Activated CD8-positive, alpha-beta memory T cell treated with anti-CD3 and anti-CD28 coated beads for 24 hours (primary cell): ENCODE data around the gene SELPLG.

Experiments
- DNase-seq: peaks from one replicate; pipeline ENCODE4 v3.0.0-alpha.2; 2020

Gene SELPLG

DNA sequence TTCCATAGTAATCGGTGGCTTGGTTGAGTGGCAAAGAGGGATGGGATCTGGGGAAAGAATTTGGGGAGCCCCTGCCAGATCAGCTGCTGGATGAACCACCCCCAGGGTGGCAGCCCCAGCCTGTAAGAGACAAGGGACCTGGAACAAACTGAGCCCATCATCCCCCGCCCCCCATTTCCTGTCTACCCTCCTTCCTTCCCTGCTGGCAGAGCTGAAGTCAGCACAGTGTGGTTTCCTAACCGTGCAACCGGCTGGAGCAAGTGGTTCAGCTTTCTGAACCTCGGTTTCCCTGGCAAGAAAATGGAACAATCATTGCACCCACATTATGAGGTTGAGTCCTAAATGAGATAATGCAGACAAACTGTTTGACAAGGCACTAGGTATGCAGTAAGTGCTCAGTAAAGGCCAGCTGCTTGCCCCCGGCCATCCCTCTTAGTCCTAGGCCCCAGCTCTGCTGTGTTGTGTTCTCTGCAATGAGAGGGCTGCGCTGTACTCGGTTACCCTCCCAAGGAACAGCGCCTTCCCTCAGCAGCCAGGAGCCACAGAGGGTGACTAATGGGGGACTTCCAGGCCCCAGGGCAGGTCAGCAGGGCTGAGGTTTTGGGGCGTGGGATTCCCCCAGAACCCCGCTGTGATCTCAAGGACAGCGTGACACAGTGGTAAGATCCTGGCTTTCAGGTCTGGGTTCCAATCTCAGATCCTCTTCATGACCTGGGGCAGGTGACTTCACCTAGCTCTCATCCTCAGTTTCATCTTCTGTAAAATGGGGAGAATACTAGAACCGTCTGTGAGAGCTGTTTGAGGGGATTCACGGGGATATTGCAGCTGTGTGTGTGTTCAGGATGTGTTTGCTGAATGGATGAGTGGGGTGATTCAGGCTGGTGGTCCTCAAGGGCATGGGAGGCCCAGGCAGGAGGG, 16.5 kb downstream of the SELPLG start:
- peak; percentile 87 for DNase-seq

DNA sequence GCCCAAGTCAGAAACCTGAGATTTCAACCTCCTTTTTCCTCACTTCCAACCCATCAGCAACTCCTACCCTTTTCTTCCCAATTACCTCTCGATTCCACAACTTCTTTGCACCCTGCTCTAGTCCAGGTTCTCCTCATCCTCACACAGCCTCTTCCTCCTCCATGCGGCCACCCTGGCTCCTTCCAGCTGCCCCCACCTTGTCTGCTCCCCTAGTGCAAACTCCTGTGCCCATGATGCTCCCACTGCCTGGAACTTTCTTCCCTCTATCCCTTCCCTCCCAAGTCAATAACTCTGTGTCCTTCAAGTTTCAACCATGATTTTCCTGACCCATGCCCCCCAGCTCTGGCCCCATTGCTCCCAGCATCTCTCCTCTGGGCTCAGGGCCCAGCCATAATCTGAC, 17.3 kb downstream of the SELPLG start:
- no peak for DNase-seq

DNA sequence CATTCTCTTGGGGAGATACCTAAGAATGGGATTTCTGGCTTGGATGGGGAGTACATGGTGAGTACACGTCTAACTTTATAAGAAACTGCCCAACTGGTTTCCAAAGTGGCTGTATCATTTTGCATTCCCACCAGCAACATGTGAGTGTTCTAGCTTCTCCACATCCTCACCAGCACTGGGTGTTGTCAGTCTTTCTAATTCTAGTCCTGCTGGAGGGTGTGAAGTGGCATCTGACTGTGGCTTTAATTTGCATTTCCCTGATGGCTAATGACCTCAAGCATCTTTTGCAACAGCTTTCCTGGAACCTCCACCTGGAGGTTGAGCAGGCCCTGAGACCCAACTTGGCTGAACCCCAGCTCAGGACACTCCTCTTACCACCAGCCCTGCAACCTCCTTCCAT, 17.8 kb downstream of the SELPLG start:
- DNase-seq = no peak

DNA sequence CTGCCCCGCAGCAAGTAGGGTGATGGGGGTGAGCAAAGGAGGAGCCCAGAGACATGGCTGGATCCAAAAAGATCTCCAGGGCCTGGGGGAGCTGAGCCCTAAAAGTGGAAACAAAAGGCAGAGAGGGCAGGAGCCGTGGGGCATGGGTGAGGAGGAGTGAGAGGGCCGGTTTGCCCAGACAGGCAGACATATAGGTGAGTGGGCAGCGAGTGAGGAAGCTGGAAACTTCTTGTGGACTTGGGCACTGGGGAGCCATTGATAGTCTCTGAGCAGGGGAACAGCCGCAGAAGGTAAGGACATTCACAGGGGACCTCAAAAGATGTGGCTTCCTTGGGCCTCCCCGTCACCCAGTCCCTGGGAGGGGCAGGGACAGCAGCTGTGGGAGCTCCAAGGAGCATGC, 19.1 kb downstream of the SELPLG start:
- no peak for DNase-seq

DNA sequence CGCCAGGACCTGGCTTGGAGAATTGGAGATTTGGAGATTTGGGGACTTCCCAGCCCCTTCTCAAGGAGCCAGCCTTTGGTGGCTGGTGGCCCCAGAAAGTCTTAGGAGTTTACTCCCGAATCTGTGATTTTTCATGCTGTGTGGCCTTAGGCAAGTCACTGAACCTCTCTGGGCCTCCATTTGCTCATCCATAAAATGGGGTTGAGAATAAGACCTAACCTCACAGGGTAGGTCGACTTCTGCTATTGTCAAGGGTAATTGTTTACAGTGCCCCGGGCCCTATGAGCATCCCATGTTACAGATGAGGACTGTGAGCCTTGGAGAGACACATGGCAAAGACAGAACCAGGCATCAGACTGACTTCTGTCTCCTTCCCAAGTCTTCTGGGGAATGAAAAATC, 19.7 kb downstream of the SELPLG start:
- DNase-seq = no peak

DNA sequence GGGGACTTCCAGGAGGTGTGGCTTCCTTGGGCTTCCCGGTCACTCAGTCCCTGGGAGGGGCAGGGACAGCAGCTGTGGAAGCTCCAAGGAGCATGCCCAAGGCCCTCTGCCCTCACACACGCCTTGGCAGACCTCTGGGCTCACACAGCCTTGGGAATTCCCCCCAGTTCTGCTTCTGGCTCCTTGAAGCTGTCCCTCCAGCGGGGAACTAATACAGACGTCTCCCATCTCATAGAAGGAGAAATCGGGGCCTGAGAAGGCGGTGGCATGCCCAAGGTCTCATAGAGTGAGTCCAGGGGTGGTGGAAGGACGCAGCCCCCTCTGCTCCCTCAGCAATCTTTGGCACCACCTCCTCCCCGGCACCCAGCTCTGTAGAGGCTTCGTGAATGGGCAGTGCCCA, 20.1 kb downstream of the SELPLG start:
- no peak for DNase-seq

DNA sequence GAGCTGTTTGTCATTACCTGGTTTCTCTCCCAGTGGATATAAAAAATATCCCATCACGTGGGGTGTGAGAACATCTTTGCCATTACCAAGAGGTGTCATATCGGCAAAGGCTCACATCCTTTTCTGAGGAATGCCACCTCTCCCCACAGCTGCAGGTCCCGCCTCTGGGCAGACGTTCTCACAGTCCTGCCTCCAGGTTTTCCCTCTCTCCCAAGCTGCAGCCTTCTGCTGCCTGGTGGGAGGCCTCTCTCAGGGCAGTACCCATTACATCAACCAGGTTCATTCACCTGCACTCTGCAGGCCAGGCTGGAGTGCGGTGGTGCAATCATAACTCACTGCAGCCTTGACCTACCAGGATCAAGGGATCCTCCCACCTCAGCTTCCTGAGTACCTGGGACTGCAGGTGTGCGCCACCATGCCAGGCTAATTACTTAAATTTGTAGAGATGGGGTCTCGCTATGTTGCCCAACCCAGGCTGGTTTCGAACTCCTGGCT, 20.9 kb downstream of the SELPLG start:
- DNase-seq = no peak

DNA sequence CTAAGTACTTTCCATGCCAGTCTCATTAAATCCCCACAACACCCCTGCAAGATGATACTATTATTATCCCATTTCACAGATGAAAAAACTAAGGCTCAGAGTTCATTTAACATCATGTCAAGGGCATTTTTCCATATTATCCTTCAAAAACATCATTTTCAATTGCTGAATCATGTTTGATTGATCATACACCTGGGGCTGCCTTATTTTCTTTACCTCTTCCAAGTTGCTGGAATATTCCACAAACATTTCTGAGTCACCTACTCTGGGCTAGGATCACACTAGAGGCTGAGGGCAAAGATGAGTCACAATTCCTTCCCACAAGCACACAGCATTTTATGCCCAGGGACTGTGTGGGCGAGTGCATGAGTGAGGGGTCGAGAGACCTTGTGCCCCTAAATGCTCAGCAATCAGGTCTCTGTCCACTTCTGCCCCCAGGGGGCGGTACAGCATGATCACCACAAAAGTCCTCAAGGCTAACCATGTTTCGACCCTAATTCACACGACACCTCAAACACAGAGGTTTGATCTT, 21.7 kb downstream of the SELPLG start:
- peak; percentile 85 for DNase-seq

DNA sequence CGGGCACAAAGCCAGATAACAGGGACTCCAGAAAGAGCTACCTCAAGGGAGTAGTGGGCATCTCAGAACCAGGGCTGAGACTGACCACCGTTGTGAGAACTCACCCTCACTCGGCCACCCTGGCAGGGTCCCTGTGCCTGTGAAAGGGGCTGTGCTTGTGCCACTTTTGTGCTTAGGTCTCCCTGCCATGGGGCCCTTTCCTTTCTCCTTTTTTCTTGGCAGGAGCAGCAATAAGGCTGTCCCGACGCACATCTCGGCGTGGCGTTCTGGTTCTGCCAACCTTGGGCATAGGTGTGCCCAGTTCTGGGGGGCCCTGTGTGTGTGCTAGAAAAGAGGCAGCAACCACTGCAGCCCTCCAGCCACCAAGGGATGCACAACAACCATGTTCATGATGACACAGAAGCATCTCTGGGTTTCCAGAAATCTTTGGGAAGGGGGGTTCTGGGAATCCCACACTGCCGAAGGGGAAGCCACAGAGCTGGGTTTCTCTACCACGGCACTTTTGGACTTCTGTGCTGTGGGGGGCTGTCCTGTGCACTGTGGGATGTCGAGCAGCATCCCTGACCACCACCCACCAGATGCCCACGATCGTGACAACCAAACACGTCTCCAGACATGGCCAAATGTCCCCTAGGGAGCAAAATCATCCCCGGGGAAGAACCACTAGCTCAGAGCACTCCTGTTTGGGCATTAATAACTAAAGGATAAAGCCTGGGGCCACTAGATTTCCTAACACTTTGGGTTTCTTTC, 22.7 kb downstream of the SELPLG start:
- DNase-seq = no peak

DNA sequence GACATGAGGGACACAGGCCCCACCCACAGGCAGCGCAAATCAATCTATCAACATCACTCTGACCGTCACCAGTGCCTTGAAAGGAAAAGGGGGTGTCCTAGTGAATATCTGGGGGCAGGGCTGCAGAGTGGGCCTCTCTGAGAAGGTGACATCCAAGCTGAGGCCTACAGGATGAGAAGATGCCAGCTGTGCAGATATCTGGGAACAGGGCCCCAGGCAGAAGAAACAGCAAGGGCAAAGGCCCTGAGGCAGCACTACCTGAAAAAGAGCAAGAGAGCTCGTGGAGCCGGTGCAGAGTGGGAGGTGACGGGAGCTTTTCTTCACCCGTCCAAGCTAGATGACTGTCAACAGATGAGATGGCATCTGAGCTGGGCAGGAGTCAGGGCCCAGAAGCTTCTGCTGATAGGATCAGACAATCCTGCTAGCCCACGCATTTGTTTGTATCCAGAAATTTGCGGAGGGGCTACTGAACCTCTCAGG, 23.3 kb downstream of the SELPLG start:
- no peak for DNase-seq

DNA sequence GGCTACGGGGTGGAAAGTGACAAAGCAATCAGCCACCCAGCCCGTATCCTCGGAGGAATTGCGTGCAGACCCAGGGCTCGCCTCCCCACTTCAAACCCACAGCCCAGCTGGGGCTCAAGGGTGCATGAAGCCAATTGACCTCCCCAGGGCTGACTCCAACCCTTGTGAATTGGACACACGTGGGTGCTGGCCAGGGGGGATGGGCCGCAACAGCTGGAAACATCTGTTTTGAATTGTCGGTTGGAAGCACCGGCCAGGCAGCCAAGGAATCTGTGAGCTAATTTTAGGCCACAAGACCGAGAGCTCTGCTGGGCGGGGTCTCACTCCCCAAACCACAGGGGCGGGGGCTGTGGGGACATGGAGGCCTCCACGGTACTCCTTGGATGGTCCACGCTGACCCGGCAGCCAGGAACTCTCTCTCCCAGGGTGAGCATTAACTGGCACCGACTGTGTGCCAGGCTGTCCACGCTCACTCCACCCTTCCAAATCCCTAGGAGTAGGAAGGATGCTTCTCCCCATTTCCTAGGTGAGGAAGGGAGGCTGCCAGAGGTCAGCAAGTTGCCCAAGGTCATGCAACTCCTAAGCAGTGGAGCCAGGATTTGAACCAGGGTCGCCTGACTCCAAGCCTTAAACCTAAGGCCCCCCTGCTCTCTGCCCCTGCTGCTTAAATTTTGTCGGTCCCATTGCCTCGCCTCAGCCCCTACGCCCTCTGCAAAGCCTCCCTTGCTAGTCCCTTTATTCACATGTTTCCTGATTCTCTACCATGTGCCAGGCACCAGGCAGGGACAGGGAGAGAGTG, 24.0 kb downstream of the SELPLG start:
- no peak for DNase-seq

DNA sequence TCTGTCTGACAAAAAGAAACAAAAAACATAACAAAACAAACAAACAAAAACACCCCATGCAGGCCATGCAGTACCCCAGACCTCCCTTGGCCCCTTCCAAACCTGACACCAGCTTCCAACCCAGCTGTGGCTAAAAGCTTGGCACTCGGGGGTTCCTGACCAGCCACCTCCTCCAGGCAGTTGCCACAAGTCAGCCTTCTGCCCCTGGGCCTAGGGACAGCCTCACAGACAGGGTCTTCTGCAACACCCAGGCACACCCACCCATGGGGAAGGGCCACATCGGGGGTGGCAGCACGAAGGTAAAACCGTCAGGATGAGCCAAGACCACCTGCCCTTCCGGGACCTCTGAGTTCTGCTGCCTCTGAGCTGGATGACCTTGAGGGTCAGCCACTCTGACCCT, 25.1 kb downstream of the SELPLG start:
- no peak for DNase-seq

DNA sequence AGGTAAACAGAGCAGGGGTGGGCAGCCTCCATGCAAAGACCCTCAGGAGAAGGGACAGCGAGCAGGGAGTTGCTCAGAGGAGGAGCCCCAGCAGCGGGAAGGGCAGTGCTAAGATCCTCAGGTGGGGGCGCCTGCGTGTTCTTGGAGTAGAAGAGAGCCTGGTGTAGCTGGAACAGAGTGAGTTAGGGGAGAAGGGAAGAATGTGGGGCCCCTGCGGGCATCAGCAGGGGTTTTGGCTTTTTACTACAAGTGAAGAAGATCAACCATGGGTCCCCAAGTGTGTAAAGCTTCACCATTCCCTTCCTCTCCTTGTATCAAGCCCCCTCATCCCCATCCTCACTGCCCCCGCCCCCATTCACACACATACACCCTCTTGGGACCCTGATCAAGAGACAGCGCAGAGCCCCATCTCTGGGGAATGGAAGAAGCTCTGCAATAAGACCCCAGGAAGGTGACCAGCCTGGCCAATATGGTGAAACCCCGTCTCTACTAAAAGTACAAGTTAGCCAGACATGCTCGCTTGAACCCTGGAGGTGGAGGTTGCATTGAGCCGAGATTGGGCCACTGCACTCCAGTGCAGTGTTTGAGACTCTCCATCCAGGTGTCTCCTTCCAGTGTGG, 25.6 kb downstream of the SELPLG start:
- DNase-seq = no peak

DNA sequence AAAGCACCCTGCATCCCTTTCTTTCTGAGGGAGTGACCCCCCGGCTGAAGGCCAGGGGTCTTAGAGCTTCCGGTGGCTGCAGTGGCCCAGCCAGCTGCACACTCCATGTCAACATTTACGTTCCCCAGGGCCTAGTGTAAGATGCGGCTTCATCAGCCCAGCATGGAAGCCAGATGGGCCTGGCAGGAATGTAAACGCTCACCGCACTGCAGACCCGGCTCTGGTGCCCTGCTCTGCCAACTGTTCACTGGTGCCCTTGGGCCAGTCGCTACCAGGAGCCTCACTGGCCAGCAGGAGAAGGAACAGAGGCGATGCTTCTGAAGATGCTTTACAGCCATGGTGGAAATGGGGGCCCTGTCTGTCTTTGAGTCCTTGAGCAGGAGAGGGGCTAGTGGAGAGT, 27.2 kb downstream of the SELPLG start:
- no peak for DNase-seq

DNA sequence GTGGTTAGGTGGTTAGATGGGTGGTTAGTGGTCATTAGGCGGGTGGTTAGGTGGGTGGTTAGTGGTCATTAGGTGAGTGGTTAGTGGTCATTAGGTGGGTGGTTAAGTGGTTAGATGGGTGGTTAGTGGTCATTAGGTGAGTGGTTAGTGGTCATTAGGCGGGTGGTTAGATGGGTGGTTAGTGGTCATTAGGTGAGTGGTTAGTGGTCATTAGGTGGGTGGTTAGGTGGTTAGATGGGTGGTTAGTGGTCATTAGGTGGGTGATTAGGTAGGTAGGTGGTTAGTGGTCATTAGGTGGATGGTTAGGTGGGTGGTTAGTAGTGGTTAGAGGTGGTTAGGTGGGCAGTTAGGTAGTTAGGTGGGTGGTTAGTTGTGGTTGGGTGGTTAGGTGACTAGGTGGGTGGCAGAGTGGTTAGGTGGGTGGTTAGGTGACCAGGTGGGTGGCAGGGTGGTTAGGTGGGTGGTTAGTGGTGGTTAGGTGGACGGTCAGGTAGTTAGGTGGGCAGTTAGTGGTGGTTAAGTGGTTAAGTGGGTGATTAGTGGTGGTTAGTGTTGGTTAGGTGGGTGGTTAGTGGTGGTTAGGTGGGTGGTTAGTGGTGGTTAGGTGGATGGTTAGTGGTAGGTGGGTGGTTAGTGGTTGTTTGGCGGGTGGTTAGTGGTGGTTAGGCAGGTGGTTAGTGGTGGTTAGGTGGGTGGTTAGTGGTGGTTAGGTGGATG, 27.8 kb downstream of the SELPLG start:
- no peak for DNase-seq

DNA sequence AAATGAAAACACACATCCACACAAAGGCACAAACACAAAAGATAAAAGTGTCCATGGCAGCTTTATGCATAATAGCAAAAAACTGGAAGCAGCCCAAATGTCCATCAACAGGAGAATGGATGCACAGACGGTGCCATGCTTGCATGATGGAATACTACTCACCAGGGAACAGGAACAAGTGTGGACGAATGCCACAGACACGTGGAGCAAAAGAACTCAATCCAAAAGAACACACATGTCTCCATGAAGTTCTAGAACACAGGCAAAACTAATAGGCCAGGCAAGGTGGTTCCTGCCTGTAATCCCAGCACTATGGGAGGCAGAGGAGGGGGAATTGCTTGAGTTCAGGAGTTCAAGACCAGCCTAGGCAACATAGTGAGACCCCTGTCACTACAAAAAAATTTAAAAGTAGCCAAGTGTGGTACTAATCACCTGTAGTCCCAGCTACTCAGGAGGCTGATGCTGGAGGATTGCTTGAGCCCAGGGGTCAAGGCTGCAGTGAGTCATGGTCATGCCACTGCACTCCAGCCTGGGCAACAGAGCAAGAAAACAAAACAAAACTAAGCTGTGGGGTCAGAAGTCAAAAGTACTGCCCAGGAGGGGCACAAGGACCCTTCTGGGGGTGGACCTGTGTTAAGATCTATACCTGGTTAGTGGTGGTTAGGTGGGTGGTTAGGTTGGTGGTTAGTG, 28.5 kb downstream of the SELPLG start:
- DNase-seq = no peak

DNA sequence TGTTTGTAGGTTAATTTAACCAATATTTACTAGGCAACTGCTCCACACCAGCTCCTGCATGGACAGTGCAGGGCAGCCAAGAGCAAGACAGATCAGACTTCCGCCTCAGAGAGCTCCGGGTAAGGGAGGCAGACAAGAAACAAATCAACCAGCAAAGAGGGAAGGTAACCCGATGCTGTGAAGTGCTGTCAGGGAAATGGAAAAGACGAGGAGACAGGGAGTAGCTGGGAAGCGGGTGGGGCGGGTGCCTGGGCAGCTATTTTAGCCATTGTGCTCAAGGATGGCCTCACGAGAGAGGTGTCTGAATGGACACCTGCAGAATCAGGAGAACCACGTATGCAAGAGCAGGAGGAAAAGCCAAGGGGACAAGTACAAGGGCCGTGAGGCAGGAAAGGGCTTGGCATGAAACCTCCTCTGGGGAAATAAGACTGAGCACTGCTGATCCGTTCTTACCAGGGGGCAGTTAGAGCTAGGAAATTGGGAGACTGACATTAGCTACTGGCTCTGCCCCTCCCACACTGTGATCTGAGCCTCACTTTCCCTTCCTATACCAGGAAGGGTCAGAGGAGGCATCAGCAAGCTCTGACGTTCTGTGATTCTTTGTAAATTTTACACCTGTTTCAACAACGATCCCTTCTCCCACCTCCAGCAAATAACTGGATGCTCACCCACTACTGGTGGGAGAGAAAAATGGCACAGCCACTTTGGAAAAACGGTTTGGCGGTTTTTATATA, 29.3 kb downstream of the SELPLG start:
- no peak for DNase-seq

DNA sequence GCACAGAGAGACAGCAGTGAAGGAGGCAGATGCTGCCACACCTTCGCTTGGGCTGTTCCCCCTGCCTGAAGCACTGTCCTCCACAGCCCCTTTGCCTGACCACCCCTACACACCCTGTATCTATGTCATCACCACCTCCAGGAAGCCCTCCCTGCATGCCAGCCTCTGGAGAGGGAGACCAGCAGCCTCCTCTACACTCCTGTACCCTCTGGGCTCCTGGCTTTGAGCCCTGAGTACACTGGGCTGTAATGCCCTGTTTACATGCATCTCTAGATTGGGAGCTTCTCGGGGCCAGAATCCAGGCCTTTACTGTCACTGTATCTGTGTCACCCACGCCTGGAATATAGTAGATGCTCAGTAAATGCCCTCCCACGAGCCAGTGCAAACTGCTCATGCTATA, 30.0 kb downstream of the SELPLG start:
- DNase-seq = no peak

DNA sequence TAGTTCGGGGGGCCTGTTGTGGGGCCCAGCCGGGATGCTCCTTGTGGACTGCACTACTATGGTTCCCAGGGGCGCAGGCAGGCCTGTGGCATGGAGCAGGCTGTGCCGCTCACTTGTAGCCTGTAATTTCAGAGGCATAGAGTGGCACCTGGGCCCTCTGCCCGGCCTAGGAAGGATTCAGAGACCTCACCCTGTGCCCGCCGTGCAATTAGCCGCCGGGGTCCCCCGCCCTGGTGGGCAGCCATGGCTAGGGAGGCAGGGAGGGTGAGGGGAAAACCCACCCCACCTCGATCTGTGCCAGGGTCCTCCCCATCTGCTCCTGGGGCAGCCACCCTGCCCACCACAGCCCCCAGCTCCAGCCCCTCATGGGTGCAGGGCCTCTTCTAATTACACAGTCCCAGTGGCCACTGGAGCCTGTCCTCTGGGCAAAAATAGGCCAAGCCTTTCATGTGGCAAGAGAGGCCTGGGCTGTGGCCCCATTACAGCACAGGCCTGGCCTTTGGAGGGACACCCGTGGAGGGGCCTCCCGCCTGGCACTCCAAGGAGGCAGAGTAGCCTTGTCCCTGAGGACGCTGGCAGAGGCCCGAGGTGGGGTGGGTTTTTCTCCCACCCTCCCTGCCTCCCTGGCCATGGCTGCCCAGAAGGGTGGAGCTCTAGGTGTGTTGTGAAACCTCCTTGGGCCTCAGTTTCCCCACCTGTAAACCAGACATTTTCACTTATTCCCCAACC, 30.6 kb downstream of the SELPLG start:
- DNase-seq = no peak
